Ureter (tissue), 1 donor: ENCODE measurements around the gene RTN4R. TPM values are rescaled to one million over a fixed set of nuclear protein-coding genes. Genes with fewer than 3 reads are reported as not detected.
"Not testable (repeated sequence)": the region's sequence is repeated elsewhere in the genome, so short reads cannot be mapped to it uniquely, and the experiment has no call there.

Experiments used
- DNase-seq: peaks from one replicate; pipeline ENCODE4 v3.0.0-alpha.2; 2020; ENCODE audit warnings: low spot score
- total RNA-seq: library from RNA; stranded (reverse); gene quantifications from one replicate; pipeline ENCODE4 v1.2.4, GENCODE V29; 2023
- donor health status: DM: yes; HTN: yes; CAD: no.

Gene RTN4R
- total RNA-seq, 1 donor from 2014 or later: 1.3 TPM

DNA sequence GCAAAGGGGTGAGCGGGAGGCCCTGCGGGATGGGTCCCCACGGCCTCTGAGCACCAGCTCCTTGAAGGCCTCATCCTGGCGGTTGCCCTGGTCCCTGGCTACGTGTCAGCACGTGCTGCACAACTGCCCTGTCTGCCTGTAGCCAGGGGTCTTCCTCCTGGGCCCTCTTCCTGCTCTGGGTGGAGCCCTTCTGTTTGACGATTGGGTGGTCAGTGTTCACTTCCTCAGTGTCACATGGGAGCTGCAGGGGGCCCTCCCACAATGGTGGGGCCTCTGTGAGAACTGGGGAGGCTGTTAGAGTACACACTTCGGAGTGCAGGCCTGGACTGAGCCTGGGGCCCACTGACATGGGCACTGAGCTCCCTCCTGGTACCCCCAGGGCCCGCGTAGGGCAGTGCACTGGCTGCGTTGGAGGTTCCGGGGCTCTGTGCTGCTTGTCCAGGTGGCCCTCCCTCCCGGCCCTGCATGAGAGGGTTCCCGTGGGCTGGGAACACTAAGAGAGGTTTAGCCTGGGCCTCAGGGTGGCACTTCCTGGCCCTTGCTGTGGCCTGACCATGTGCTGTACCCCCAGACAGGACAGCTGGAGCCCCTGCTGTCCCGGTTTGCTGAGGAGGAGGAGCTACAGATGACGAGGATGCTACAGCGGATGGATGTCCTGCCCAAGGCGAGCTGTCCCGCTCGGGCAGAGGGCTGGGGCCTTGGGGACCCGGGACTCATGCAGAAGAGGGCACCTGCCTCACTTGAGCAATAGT, 38.0 kb upstream of the RTN4R start:
- no peak for DNase-seq

DNA sequence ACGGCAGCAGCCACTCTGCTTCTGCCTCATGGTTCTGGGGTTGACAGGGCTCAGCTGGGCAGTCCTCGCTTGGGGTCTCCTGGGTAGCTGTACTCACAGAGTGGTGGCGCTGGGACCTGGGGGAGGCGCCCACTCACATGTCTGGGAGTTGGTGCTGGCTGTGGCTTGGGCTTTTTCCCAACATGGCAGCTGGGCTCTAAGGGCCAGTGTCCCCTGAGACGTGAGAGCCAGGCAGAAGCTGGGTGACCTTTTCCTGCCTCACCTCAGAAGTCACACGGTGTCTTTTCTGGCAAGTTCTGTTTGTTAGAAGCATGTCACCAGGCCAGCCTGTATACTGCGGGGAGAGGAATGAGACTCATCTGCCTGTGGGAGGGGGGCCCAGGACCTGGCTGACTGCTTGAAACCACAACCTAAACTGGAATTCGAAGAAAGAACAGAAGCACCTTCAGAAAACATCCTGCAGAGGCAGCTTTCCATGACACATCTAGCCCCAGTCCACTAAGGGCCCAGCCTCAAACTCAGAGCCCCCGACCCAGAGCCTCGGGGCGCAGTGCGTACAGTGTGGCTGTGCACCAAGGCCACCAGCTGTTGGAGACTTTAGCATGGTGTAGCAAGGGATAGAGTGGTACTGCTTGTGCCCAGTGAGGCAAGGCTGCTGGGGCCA, 37.2 kb upstream of the RTN4R start:
- not testable (repeated sequence) for DNase-seq

DNA sequence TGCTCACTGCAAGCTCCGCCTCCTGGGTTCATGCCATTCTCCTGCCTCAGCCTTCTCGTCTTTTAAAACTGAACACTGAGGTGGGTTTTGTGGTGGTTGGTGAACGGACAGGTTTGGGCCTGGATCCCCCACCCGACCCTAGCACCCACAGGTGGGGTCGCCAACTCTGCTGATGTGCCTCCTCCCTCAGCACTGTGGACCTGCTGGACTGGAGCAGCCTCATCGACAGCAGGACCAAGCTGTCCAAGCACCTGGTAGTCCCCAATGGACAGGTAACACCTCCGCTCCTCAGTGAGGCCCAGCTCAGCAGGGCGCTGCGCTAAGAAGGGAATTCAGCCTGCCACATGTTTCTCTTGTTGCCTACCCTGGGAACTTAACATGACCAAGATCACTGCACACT, 36.5 kb upstream of the RTN4R start:
- DNase-seq: no peak

DNA sequence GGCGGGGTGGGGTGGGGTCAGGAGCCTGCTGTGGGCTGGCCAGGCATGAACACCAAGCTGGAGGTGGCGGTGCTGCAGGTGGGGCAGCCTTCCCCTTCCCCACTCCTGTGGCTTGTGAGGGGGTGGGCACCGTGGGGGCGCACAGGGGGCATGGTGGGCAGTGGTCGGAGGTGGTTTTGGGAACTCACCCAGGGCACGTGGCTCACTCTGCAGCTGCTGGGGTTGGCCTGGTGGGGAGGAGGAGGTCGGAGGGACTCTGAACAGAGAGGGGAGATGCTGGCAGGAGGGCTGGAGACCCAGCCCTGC, 35.1 kb upstream of the RTN4R start:
- DNase-seq: not testable (repeated sequence)

DNA sequence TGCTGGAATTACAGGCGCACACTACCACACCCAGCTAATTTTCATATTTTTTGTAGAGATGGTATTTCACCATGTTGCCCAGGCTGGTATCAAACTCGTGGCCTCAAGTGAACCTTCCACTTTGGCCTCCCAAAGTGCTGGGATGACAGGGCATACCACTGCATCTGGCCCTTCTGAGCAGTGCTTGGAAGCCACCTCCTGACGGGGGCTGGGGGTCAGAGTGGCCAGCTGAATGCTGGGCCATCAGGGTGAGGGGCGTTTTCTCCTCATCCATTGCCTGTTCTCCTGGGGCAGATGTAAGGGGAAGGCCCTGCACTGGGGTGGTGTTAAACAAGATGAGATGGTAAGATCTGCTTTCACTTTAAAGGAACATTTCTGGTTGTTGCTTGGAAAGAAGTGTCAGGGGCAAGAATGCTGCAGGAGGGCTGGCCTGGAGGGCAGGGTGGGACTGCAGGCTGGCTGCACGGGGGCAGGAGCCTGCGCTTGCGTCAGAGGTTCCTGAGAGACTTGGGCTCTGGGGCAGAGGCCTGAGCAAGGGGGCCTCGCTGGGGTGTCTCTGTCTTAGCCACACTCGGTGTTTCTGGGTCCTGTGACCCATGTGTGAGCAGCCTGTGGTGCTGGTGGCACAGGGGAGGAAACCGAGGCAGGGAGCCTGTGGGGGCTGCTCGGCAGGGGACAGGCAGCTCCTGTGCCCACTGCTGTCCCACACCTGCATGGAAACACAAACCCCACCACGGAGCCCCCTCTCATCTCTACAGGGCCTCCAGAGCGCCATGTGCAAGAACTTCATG, 34.5 kb upstream of the RTN4R start:
- no peak for DNase-seq

DNA sequence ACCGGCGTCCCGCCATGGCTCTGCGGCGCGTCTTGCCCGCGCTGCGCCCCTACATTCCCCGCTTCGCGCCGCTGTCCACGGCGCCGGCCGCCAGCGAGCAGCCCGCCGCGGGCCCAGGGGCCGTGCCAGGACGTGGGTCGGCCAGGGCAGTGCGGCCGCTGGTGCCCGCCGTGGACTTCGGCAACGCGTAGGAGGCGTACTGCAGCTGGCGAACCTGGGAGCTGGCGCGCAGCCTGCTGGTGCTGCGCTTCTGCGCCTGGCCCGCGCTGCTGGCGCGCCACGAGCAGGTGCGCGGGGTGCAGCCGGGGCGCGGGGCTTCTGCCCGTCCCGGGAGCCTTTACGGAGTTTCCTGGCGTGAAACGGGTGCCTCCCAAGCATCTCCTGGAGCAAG, 31.6 kb upstream of the RTN4R start:
- DNase-seq: no peak

DNA sequence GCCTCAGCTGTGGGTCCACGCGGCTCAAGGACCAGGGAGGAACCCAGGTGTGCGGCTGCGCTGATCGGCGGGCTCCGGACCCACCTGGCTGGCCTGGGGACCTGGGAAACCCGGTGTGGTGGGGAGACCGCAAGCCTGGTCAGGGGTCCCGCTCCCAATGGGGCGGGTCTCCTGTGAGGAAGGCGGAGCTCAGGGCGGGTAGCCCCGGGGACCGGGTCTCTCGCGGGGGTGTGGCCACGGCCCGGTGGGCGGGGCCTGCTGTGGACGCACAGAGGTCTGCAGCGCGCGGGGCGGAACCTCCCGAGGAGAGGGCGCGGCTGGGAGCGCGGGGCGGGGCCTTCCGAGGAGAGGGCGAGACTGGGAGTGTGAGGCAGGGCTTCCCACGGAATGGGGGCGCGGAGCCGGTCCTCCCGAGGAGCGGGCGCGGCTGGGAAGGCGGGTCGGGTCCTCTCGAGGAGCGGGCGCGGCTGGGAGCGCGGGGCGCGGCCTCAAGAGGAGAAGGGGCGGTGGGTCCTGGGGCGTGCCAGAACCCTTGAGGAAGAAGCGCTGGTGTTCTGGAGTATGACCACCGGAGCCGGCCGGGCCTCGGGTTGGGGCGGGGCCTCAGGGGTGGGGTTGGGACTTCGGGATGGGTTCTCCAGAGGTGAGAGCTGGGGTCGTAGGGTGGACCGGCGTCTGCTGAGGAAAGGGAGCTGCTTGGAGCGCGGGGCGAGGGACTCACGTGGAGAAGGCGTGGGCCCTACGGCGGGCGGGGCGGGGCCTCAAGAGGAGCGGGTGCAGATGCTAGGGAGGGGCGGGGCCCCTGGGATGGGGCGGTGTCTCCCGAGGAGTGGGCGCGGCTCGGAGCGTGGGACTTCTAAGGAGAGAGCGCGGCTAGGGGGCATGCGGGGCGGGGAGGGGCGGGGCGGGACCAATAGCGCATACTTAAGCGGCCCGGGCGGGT, 31.0 kb upstream of the RTN4R start:
- DNase-seq: peak; percentile 84

DNA sequence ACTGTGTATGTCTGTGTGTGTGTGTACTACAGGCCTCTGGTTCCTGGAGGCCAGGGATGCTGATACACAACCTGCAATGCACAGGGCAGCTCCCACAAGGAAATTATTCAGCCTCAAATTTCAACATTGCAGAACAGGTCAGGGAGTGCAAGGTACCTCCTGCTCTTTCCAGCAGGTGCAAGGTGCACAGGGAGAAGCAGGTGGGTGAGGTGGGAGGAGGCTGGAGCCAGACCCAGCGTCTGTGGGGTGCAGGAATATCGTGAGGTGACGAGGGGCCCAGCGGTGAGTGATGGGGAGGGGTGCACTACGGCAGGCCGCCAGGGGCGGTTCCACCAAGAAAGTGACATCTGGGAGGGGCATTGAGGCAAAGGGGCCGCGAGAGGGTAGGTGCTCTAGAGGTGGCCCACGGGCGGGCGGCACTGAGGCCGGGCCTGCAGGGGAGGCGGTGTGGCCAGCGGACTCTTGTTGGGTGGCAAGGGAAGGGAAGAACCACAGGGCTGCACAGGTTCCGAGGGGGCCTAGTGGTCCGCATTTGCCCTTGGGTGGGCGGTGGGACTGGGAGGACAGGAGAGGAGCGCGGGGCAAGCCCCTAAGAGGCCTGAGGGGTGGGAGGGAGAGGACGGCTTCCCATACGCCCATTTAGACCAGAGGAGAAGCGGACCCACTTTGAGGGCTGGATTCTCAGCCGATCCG, 30.1 kb upstream of the RTN4R start:
- no peak for DNase-seq

DNA sequence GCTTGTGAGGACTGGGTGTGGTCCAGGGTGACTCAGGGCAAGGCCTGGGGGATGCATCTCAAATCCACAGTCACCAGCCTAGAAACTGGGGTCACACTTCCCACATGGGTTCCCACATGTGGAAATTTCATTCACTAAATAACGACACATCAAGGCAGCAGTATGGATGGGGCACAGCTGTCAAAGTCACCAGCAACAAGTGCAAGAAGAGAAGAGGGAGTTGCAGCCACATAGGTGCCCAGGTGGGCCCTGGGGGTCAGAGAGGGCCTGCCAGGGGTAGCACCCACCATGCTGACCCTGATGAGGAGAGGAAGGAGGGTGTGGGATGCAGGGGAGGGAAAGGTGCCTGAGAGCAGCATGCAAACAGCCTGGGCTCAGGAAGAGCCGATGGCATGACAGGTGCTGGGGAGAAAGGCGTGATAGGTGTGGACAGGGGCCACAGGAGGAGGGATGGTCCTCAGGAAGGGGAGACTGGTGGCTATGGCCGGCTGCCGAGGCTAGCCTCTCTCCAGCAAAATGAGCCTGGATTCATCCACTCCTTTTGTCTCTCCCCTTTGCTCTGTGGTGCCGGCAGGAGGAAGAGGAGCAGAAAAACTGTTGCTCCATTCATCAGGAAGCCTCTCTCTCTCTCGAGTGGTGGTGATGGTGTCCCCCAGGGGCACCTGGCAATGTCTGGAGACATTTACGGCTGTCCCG, 29.4 kb upstream of the RTN4R start:
- no peak for DNase-seq

DNA sequence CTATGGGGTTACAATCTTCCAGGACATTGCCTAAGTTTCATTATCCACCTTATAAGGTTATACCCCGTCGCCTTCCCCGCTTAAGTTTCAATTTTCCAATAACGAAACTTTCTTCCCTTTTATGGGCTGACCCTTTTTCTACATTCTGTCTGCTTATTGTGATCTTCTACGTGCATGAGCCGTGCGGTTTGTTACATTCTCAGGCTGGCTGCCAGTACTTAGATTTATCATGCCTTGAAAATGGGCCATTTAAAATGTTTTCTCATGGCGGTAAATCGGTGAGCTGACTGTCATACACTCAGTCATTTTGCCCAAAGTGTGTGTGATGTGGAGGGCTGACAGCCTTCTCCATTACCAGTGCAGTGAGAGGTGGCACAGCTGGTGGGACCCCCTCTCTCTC, 28.5 kb upstream of the RTN4R start:
- DNase-seq: no peak

DNA sequence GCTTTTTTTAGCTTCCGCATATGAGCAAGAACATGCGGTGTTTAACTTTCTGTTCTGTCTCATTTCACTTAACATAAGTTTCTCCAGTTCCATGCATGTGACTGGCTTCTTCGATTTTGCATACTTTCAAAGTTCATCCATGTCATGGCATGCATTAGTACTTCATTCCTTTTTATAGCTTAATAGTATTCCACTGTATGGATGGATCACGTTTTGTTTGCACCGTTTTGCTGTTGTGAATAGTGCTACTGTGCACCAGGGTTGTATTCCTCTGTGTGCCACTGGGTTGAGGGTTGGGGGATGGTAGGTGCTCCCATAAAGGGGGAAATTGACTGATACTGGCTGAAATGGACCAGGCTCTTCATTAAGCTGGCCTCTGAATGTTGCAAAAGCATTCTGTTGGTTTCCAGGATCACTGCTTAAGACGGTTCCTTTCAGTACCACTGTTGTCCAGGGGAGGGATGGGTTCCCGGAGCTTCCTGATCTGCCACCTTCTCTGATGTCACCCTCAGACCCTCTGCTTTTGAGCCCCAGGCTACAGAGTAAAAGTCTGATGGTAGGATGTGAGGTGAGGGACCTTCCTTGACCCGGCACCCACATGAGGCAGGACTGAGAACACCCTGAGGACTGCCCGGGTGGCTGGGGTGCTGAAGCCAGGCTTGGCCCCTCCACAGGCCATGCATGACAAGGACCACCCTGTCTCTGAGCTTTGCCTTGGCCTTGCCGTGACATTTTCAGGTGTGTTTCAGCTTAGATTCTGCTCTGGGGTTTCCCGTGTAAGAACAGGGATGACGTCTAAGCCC, 27.3 kb upstream of the RTN4R start:
- DNase-seq: no peak

DNA sequence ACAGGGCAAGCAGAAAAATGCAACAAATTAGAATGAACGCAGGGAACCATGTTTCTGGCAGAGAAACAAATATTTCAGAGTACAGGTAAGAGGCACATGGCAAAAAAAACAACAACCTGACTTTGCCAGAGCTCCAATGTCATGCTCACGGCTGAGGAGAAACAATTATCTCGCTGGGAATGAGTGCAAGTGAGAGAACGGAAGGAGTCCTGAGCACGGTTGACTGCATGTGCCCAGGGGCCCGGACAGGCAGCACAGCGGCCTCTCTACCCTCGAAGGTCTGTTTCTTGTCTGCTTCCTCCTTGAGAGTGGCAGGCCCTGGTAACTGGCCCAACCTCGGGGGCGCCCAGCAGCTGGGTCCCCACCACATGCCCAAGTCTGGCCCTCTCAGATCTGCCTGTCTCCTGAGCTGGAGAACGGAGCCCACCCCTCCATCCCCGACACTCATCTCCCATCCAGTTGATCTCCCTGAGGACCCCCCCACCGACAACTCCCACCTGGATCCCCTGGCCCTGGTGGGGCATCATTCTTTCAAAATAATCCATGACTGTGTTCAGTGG, 24.6 kb upstream of the RTN4R start:
- no peak for DNase-seq

DNA sequence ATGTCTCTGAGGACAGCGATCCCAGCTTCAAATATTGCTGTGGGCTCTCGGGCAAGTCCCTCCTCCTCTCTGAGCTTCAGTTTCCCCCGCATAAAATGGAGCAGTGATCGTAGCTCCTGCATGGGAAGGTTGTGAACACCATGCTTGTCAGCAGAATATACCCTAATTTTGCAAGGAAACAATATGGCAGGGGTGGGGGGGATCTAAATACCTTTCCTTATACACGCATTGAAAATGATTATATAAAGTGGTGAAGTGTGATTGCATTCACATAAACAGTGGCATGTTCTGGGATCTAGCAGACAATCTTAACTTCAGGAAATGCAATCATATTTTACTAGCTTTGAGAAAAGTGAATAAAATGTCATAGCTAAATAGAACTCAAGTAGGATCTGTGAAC, 24.0 kb upstream of the RTN4R start:
- no peak for DNase-seq

DNA sequence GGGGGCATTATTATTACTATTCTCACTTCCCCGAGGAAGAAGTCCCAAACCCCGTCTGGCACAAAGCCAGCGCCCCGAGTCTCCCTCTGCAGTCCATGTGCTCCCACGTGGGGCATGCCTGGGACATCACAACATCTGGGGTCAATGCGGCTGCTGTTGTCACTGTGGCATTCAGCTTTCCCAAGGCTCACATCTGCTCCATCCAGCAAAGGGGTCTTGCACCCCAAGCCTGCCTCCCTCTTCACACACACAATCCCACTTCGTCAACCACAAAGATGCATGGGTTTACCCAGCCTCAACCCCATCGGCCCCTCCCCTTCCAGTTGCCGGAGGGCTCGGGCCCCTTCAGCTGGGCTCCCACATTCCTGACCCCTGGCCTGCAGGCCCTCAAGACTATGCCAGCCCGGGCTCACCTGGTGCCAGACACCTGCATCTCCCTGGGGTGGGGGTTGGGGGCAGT, 23.5 kb upstream of the RTN4R start:
- no peak for DNase-seq

DNA sequence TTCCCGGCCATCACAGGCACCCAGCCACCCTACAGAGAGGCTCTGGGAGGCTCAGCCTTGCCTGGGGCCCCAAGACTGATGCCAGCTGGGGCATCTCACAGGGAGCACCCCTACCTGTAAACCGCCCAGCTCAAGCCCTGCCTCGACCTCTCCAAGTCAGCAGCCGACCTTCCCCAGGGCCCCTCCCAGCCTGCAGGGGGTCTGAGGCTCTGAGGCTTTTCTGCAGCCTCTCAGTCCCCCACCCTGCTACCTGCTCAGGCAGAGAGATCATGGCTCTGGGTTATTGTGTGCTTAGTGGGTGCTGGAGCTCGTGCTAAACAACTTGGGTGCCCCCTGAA, 23.1 kb upstream of the RTN4R start:
- no peak for DNase-seq

DNA sequence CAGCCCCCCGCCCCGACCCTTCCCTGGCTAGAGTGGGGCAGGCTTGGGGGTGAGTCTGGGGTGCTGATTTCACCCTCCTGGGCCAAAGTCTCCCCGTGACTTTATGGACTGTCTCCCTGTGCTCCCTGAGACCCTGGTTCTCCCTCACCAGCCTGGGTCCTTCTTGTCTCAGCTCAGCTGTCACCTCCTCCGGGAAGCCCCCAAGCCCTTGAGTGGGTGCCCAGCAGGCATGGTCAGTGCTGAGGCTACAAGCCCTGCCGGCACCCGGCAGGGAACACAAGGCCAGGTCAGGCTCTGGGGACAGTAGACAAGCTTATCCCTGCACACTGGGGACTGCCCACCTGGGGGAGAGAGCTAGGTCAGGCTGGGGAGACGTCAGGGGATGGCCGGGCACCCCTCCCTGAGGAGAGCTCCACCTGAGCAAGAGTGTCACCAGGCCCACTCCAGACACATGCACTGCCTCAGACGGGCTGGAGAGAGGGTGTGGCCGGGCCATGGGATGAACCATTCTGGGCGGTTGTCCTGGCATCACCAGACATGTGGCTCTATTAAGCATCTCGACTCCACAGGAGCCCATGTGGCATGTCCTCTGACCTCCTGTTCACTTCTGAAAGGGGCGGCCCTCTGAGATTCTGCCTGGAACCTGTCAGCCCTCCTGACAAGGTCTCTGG, 22.6 kb upstream of the RTN4R start:
- no peak for DNase-seq

DNA sequence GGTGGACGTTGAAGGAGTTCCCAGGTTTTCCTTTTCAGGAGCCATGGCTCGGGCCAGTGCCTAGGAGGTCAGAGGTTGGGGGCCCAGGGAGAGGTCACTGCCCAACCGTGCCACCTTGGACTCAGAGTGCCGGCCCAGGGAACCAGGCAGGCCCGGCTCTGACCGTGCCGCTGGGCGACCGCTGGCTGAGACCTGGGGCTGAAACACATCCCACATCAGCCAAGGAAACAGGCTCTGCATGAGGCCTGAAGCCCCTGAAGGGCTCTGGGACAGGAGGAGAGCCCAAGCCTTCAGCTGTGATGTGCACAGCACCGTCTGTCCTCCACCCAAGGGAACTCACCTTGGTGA, 21.9 kb upstream of the RTN4R start:
- no peak for DNase-seq

DNA sequence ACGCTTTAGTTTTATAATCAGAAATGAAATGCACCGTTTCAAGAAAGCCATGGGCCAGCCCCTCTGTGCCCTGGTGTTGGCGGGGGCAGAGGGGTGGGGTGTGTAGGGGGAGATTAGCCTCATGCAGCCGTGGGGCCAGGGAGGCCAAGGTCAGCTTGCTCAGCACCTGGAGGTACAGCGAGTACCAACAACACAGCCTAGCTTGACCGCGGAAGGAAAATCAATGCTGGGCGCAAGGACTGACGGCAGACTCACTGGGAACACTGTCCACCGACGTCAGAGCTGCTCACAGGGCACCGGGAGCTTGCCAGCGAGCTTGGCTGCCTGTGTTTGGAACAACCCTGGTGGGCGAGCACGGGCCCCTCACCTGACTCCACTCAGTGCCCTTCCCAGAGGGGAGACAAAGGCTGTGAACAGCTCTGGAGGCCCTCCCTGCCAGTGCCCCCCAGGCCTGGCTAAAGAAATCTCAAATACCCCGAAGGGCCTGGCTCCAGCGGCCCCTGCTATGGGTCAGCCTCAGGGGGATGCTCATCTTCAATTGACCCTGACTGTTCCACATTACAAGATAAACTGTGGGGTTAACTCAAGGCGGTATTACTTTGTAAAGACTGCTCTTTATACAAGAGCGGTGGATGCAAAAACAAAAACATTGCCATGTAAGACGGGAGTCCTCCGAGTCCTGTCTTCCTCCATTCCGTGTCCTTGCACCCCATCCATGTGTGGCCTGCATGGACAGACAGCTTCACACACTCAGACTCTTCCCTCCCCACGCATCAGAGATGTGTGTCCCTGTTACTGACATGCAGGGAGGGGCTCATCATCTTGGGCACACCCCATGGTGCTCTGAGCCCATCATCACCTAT, 21.3 kb upstream of the RTN4R start:
- DNase-seq: not testable (repeated sequence)
